HG02798 (cell line): ENCODE data around the gene GAD2.

ENCODE experiments used
- ATAC-seq: cut with Tn5 transposase; IDR thresholded peaks from one replicate; pipeline ENCODE4 v1.9.1; 2021; ENCODE audit warnings: mild to moderate bottlenecking; ENCODE audit not compliant: unreplicated experiment, poor library complexity

Gene GAD2

GRCh38 chr10:26220901-26221300 lies 4.3 kb downstream of the GAD2 start:
- no peak for ATAC-seq

DNA sequence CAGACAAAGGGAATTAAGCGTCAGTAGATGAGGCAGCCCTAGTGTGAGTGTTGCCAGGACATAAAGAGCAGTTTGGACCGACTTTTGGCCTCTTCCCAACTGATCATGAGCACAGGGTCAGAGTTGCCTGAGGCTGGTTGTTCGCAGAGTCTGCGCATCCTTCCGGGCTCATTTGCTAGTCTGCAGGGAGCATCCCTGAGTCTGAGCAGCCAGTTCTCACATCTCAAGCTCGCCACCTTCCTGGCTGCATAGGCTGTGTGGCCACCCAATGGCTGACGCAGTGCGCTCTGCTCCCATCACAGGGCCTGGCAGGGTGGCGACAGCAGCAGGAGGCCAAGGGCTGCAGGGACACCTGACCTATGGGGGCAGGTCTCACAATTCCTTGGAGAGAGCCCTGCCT lies 5.0 kb downstream of the GAD2 start:
- ATAC-seq = no peak

DNA sequence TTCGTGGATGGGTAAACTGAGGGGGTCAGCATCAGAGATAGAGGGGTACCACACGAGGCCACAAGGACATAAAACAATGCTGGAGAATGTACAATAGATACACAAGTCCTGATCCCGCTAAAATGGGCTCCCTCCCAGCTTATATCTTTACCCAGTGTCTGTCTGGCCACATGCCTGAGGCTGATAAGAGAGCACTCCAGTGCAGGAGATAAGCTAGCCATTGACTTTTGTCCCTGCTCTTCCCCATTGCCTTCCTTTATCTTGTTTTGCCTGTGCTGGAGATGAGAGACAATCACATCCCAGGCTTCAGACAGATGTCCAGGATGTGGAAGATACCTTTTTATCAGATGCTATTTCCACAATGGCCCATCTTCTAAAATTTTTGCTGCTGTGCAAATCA lies 6.0 kb downstream of the GAD2 start:
- no peak for ATAC-seq

DNA sequence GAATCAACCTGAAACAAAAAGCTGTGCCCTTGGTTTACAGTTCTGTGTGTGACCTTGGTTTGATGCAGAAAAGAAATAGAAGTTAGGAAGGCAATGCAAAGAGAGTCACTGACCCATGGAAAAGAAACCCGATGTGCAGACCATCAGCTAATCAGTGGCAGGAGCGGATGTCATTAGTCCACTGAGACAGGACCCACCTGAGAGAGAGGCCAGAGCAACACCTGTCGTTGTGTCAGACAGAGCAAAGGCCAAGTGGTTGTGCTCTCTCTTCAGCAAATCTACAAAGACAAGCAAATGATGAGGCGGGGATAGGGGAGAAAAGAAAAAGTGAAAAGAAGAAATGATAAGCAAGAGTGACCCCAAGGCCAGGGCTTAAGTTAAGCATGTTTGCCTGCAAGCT lies 8.7 kb downstream of the GAD2 start:
- no peak for ATAC-seq

- ATAC-seq = no peak
These were observed 11.2 kb downstream of the GAD2 start for GRCh38 chr10:26227786-26228185.

DNA sequence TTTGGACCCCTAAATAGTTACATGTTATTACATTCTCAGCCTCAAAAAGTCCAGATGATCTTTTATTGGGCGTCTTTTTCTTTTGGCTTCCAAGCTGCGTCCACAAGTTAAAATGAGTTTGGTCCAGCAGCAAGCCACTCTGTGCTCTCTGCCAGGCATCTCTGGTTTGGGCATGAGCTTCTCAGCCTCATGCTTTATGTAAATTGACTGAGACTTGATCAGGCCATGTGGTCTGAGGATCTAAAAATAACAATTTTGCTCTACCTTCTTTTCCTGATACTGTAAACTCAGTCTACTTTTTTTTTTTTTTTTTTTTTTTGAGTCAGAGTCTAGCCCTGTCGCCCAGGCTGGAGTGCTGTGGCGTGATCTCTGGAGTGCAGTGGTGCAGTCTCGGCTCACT lies 15.6 kb downstream of the GAD2 start:
- ATAC-seq = no peak

GRCh38 chr10:26235761-26236160 lies 19.2 kb downstream of the GAD2 start:
- ATAC-seq = no peak

DNA sequence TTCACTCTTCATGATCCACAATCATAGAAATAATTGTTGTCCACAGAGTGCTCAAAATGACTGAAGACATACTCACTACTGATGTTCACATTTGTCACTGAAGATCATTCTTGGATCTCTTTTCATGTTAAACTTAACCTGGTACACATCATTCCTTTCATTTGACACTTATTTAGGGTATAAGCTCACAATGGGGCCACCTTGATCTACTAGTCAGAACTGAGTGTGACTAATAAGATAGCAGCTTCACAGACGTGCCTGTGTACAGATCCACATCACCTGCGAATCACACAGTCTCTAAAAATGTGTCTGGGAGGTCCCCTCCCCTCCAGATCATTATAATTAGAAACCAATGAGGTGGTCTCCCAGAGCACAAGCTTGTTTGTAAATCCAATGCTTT lies 21.8 kb downstream of the GAD2 start:
- no peak for ATAC-seq

DNA sequence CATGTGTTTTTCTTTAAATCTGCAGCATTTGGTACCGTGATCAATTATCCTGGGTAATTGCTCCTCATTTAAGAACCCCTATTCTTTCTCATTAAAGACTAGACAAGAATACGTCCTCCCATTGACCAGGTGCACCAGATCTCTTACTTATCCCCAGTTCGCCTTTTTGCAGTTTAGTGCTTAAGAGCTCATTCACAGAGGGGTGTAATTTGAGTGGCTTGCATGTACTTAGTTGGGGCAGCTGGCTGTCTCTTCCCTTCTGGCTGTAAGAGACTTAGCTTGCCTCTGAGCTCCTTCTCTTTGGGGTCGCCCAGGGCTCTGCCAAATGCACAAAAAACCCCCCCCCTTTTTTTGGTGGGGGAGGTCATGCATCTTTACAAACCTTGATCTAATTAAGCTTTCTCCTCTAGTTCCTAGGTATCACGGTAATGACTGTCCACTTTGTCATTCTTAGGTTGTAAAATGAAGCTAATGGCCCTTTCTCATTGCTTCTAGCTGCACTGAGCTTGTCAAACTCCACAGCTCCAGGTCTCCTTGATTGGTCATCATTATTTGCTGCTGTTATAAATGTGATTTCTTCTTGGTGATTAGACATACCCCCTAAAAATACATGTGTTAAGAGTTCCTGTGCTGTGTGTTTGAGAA lies 26.3 kb downstream of the GAD2 start:
- no peak for ATAC-seq

DNA sequence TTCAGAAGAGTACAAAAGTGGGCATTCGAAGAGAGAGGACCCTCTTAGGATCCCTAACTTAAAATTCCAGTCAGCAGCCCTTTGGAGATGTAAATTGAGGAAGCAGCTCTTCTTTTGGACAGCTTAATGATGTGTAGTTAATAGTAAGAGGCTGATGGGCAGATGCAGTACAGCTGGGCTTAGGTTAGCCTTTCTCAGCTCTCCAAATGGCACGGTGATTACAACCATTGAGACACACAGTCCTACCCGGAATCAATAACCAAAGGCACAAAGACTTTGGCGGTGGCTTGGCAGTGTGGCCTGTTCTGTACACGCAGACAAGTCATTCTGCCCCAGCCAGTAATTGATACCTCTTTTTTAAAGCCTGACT lies 26.8 kb downstream of the GAD2 start:
- no peak for ATAC-seq

GRCh38 chr10:26249681-26250080 lies 33.1 kb downstream of the GAD2 start:
- no peak for ATAC-seq

- no peak for ATAC-seq
These were observed 35.4 kb downstream of the GAD2 start for GRCh38 chr10:26251925-26252324.

DNA sequence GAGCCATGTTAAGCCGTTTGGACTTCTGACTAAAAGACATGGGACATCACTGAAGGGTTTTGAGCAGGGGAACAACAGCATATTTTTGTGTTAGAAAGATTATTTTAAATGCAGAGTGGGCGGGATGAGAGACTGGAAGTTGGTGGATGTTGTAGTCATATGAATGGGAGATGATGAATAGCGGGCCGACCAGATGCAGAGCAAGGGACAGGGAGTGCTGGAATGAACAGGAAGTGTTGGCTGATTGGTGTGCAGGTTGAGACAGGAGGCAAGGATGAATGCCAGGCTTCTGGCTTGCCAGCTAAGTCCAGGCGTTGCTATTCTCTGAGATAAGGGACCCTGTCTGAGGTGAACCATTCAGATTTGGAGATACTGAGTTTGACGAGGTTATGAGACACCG lies 38.0 kb downstream of the GAD2 start:
- ATAC-seq = no peak

GRCh38 chr10:26259341-26259740 lies 42.8 kb downstream of the GAD2 start:
- no peak for ATAC-seq

DNA sequence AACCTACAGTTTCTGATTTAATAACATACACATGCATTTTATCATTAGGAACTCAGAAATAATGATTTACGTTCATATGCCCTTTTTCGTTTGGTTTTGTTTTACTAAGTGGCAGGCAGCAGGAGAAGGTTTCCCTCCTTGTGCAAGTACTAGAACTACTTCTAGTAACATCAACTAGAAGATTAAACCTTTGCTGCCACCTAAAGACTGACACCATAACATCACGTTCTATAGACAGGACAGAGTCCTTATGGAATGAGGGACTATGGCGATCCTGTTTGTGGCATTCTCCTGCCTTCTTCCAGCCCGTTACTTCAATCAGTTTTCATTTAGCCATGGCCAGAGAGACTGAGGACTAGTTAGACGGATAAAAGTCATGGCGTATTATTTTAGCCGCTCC lies 53.2 kb downstream of the GAD2 start:
- no peak for ATAC-seq

DNA sequence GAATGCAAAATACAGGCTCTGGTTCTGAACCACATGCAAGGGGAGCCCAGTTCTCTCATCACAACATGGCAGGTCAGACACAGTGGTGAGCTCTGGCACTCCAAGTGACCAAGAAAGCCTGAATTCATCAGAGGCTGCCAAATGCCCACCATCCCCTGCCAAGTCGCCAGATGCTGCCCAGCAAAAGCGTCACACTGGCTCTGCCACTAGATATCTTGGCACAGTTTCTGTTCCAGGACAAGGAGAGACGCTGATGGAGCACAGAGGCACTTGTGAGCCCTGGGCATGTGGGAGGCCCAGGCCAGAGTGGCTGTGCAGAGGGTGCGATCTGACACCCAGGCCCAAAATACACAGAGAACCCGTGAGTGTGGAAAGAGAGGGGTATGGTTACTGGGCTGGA lies 57.8 kb downstream of the GAD2 start:
- ATAC-seq = no peak

DNA sequence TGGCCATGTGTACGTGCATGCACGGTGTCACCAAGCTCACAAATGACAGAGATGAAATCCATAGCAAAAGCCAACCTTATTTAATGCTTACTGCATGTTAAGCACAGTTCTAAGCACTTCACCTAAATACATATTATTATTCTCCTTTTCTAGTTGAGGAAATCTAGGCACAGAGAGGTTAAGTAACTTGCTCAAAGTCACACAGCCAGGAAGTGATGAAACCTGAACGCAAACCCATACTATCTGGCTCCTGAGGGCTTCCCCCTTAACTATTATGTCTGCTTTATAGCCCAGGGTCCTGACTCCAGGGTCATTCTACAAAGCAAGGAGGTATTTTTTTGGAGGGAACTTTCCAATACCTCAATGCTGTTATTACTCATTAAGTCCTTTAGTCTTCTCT lies 61.7 kb downstream of the GAD2 start:
- no peak for ATAC-seq

- no peak for ATAC-seq
These were observed 73.7 kb downstream of the GAD2 start for GRCh38 chr10:26290236-26290635.

DNA sequence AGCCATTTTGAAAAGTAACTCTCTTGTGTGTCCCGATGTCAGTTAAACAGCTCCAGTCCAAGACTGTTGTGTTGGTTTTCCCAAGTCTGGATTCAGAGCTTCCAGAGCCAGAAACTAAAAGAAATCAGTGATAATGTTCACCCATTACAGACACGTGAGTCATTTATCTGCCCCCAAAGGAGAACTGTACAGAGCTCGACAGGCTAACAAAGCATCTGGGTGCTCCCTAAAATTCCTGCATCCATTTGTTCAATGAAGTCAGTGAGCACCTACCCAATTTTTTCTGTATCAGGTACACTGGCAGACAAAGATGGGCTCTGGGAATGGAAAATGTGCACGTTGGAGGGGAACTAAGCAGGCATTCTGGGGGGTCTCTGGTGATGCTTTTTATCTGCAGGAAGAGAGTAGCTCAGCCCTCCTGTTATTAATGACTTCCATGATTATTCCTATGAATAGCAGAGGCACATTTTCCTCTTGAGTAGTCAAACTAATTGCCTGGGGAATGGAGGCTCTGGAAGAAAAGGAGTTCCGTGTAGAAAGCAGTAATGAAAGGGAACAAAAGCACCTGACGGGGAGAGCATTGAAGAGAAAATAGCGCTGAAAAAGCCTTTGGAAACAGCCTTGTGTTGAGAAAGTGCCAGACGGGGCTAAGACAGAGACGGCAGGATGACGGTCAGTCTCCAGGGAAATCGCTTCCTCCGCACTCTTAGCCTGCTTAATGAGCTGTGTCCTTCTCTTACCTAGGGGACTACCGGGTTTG lies 75.3 kb downstream of the GAD2 start:
- ATAC-seq = no peak

DNA sequence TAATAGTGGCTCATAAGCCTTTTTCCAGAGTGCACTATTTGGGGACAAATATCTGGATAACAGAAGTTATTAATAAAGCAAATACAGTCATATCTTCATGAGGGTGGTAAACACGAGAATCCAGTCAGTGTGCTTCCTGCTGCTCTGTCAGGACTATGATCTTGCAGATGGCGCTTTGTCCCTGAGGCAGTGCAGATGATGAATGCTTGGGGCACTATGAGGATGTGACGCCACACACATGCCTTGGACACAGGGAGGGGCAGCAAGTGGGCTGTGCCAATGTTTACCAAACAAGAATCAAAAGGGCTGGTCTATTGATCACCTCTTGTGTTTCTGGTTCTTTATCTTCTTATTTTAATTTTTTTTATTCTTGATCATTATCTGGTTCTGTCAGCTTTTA lies 79.8 kb downstream of the GAD2 start:
- no peak for ATAC-seq

DNA sequence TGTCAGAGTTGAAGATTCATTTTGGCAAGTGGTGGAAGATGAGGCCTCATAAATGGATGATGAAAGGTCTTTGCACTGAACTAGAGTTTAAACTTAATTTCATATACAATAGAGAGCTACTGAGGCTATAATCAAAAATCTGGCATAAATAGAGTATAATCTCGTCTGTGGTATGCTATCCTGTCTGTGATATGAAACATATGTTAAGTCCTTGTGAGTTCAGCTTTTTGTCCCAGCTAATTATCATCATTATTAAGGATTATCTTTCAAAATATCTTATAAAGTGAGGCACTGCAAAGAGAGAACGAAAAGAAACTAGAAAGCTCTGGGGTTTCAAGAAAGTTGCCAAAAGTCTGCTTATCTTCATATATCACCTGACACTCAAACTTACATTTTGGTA lies 83.4 kb downstream of the GAD2 start:
- ATAC-seq = no peak

DNA sequence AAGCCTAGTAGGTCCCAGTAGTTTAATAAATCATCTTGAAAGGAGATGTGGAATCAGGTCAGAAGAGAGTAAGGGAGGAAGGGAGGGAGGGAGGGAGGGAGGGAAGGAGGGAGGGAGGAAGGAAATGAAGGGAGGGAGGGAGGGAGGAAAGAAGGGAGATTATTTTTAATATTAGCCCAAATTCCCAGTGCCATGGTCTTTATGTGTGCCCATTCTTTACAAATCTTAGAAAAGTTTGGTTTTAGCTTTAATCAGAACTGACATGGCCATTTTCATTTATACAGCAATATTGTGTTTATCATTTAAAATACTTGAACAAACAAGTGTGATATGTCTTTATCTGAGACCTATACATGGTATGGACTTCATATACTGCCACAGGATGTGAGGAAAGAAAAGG lies 86.8 kb downstream of the GAD2 start:
- ATAC-seq = no peak
